HEK293T (cell line): Measurements from ENCODE around the gene KLHL5.

Experiments used
- ARNT ChIP-seq: fragments of 450-650 bp; IDR thresholded peaks from 2 replicates; pipeline ENCODE4 v1.6.1; 2017; ENCODE audit warnings: mild to moderate bottlenecking
- BHLHE40 ChIP-seq: fragments of 450-650 bp; IDR thresholded peaks from 2 replicates; pipeline ENCODE4 v1.6.1; 2016; ENCODE audit warnings: mild to moderate bottlenecking, moderate library complexity, borderline replicate concordance
- FOXK2 ChIP-seq: fragments of 450-650 bp; IDR thresholded peaks from 2 replicates; pipeline ENCODE4 v1.6.1; 2016; ENCODE audit warnings: mild to moderate bottlenecking
- PKNOX1 ChIP-seq: fragments of 450-650 bp; IDR thresholded peaks from 2 replicates; pipeline ENCODE4 v1.6.1; 2016
- SUZ12 ChIP-seq: fragments of 450-650 bp; IDR thresholded peaks from 2 replicates; pipeline ENCODE4 v1.6.1; 2016; ENCODE audit warnings: mild to moderate bottlenecking

- TF ChIP-seq PKNOX1 (no peak), FOXK2 (no peak), ARNT (no peak), SUZ12 (no peak), BHLHE40 (no peak)
Observed at GRCh38 chr4:39056023-39056422, 6.0 kb upstream of the KLHL5 start.
